CD14-positive monocyte (primary cell): ENCODE measurements around the gene CCDC88C. TPM values are rescaled to one million over a fixed set of nuclear protein-coding genes. Genes with fewer than 3 reads are reported as not detected.

Experiments
- DNase-seq, 3 donors: peaks; one replicate each; pipeline ENCODE4 v3.0.0-alpha.2; 2011 to 2022
- H2AFZ ChIP-seq: 2 replicates; pipeline ENCODE4 v1.6.0; 2012; ENCODE audit warnings: mild to moderate bottlenecking, low read depth, low read length, inconsistent platforms; ENCODE audit not compliant: insufficient read depth, poor library complexity, severe bottlenecking
- H3K27ac ChIP-seq, 2 donors: 1 replicate in 1 of 2; 2 replicates in 1 of 2; pipeline ENCODE4 v1.5.1; 2012 to 2013; ENCODE audit warnings: low read length in 2 of 2, control low read depth in 1 of 2, inconsistent platforms in 1 of 2, low read depth in 1 of 2, mild to moderate bottlenecking in 1 of 2
- H3K27me3 ChIP-seq, 2 donors: one replicate each; pipeline versions ENCODE4 v1.6.0 to v1.6.1; 2011 to 2013; ENCODE audit warnings: low read length in 2 of 2; ENCODE audit not compliant: control insufficient read depth in 2 of 2, insufficient read depth in 2 of 2
- H3K36me3 ChIP-seq, 2 donors: replicated peaks in 1 of 2; 1 replicate in 1 of 2; 2 replicates in 1 of 2; pipeline versions ENCODE4 v1.5.1 to v1.6.1; 2012 to 2013; ENCODE audit warnings: low read length in 2 of 2, control low read depth in 1 of 2, inconsistent platforms in 1 of 2, mild to moderate bottlenecking in 1 of 2; ENCODE audit not compliant: insufficient read depth in 2 of 2, control insufficient read depth in 1 of 2
- H3K4me1 ChIP-seq, 2 donors: 1 replicate in 1 of 2; 2 replicates in 1 of 2; pipeline versions ENCODE4 v1.5.1 to v1.6.1; 2012 to 2013; ENCODE audit warnings: low read length in 2 of 2, control low read depth in 1 of 2, inconsistent platforms in 1 of 2, mild to moderate bottlenecking in 1 of 2, moderate library complexity in 1 of 2; ENCODE audit not compliant: insufficient read depth in 2 of 2, control insufficient read depth in 1 of 2
- H3K4me2 ChIP-seq: replicated peaks from 2 replicates; pipeline ENCODE3; 2012; ENCODE audit warnings: low read length, moderate library complexity, mild to moderate bottlenecking; ENCODE audit not compliant: poor library complexity, severe bottlenecking; ENCODE audit errors: extremely low read depth
- H3K4me3 ChIP-seq, 3 experiments: fragments of 200-600 bp in 1 of 3; sonication (generic) in 1 of 3; replicated peaks in 1 of 3; 1 replicate in 2 of 3; 2 replicates in 1 of 3; pipeline ENCODE4 v1.5.1; 2011 to 2013; ENCODE audit warnings: low read length in 3 of 3, mild to moderate bottlenecking in 3 of 3, control low read depth in 2 of 3, low read depth in 2 of 3, inconsistent platforms in 1 of 3, moderate library complexity in 1 of 3
- H3K79me2 ChIP-seq: 2 replicates; pipeline ENCODE4 v1.6.0; 2012; ENCODE audit warnings: mild to moderate bottlenecking, control low read depth, inconsistent platforms, low read length, moderate library complexity; ENCODE audit not compliant: insufficient read depth
- H3K9ac ChIP-seq: 2 replicates; pipeline ENCODE4 v1.6.0; 2017; ENCODE audit warnings: low read length, mild to moderate bottlenecking; ENCODE audit not compliant: insufficient read depth, poor library complexity, severe bottlenecking
- H3K9me3 ChIP-seq, 2 donors: replicated peaks in 1 of 2; 1 replicate in 1 of 2; 2 replicates in 1 of 2; pipeline versions ENCODE4 v1.5.1 to v1.6.1; 2012 to 2013; ENCODE audit warnings: low read length in 2 of 2, control low read depth in 1 of 2; ENCODE audit not compliant: control insufficient read depth in 1 of 2, insufficient read depth in 1 of 2
- H4K20me1 ChIP-seq: 2 replicates; pipeline ENCODE4 v1.6.0; 2012; ENCODE audit warnings: mild to moderate bottlenecking, low read length, control low read depth, moderate library complexity; ENCODE audit not compliant: insufficient read depth
- H3K27ac Mint-ChIP-seq, 7 donors: one replicate each; pipeline ENCODE4 v1.8.0; 2020; ENCODE audit warnings: mild to moderate bottlenecking in 7 of 7, mixed read lengths in 7 of 7, moderate library complexity in 6 of 7, inconsistent platforms in 2 of 7
- H3K27me3 Mint-ChIP-seq, 3 donors: one replicate each; pipeline ENCODE4 v1.8.0; 2021 to 2022; ENCODE audit warnings: low read depth in 3 of 3, mild to moderate bottlenecking in 3 of 3, mixed read lengths in 3 of 3, moderate library complexity in 3 of 3, inconsistent platforms in 1 of 3
- H3K36me3 Mint-ChIP-seq, 2 donors: one replicate each; pipeline ENCODE4 v1.8.0; 2020; ENCODE audit warnings: mixed read lengths in 2 of 2, inconsistent platforms in 1 of 2, mild to moderate bottlenecking in 1 of 2
- H3K4me1 Mint-ChIP-seq: one replicate; pipeline ENCODE4 v1.8.0; 2020; ENCODE audit warnings: mild to moderate bottlenecking, mixed read lengths
- H3K4me3 Mint-ChIP-seq, 2 donors: one replicate each; pipeline ENCODE4 v1.8.0; 2020; ENCODE audit warnings: mild to moderate bottlenecking in 2 of 2, mixed read lengths in 2 of 2, moderate library complexity in 1 of 2
- H3K9me3 Mint-ChIP-seq, 7 donors: one replicate each; pipeline ENCODE4 v1.8.0; 2020 to 2022; ENCODE audit warnings: mixed read lengths in 7 of 7, mild to moderate bottlenecking in 6 of 7, moderate library complexity in 6 of 7, inconsistent platforms in 2 of 7
- CTCF ChIP-seq: fragments of 200-600 bp; IDR thresholded peaks from one replicate; pipeline ENCODE4 v1.8.0; 2022; ENCODE audit warnings: antibody characterized with exemption, mild to moderate bottlenecking
- WGBS: methylation state at CpG from one replicate; pipeline ENCODE4 v1.1.5; 2013; ENCODE audit warnings: missing lambda C conversion rate; ENCODE audit not compliant: insufficient coverage; 5-methylcytosine and 5-hydroxymethylcytosine counted together
- intact Hi-C, 2 donors: fragments of 100-400 bp; cut with micrococcal nuclease; formaldehyde crosslinking; loops; one replicate each; pipeline versions ENCODE4 v1.15.0 to v1.15.1; 2023
- polyA plus RNA-seq, 3 donors: library from polyadenylated mRNA; depleted of rRNA in 1 of 3; unstranded in 2 of 3; stranded (reverse) in 1 of 3; fragments of 300-500 nt in 2 of 3; fragments of >200 nt in 1 of 3; fragmentation: Illumina TruSeq in 2 of 3; gene quantifications; 1 replicate in 2 of 3; 2 replicates in 1 of 3; pipeline ENCODE4 v1.2.3, GENCODE V29; 2012 to 2021

The CCDC88C gene
- polyA plus RNA-seq, 3 donors = 11.6 to 69.7 (median 12.3) TPM

- peaks cover 92 to 99% of the 10 kb centered on the region in 2 donors for H3K36me3 Mint-ChIP-seq
- H3K27me3 ChIP-seq = no peaks in the 10 kb centered on the region
Measured at GRCh38 chr14:91293281-91293680, 124.3 kb downstream of the CCDC88C start.

GRCh38 chr14:91292491-91292890 lies 125.1 kb downstream of the CCDC88C start:
- H3K27me3 ChIP-seq = no peaks in the 10 kb centered on the region
- intact Hi-C loops = no loop called here
- H3K27ac ChIP-seq = no peak overlapping the region
- no peak overlapping the region for H3K4me2 ChIP-seq
- DNase-seq = no peak
- H3K36me3 ChIP-seq = peaks cover 99% of the 10 kb centered on the region in 2 donors
- H2AFZ ChIP-seq = no peak overlapping the region
- no peaks in the 10 kb centered on the region for H3K79me2 ChIP-seq
- H3K9ac ChIP-seq = no peak overlapping the region
- 77% methylated on average over 15 of the region's 15 CpGs for WGBS
- H3K4me1 Mint-ChIP-seq = no peaks in the 10 kb centered on the region
- H3K27ac Mint-ChIP-seq = peak overlapping the region in 6 of 7 donors; percentile 15 to 79 (median 32)
- H3K36me3 Mint-ChIP-seq = peaks cover 92 to 99% of the 10 kb centered on the region in 2 donors
- H3K27me3 Mint-ChIP-seq = no peaks in the 10 kb centered on the region
- no peak overlapping the region for H3K4me3 ChIP-seq
- no peaks in the 10 kb centered on the region for H3K9me3 ChIP-seq
- no peak for TF ChIP-seq CTCF
- H4K20me1 ChIP-seq = peaks cover 81% of the 10 kb centered on the region
- H3K4me1 ChIP-seq = no peaks in the 10 kb centered on the region
- H3K9me3 Mint-ChIP-seq = peaks cover 0 to 5% (median 0%) of the 10 kb centered on the region in 7 donors
- H3K4me3 Mint-ChIP-seq = no peak overlapping the region

More at GRCh38 chr14:91293281-91293680, 124.3 kb downstream of the CCDC88C start:
- no peaks in the 10 kb centered on the region for H3K27me3 Mint-ChIP-seq
- no peaks in the 10 kb centered on the region for H3K4me1 Mint-ChIP-seq
- Histone ChIP-seq H3K79me2 (no peaks in the 10 kb centered on the region), H3K36me3 (peaks cover 99% of the 10 kb centered on the region in 2 donors), H3K4me3 (no peak overlapping the region), H3K4me2 (no peak overlapping the region), H3K4me1 (no peaks in the 10 kb centered on the region), H4K20me1 (peaks cover 81% of the 10 kb centered on the region), H3K27ac (peak overlapping the region in 1 of 2 donors; percentile 27), H3K9me3 (no peaks in the 10 kb centered on the region), H2AFZ (no peak overlapping the region), H3K9ac (no peak overlapping the region)
- DNase-seq = no peak
- TF ChIP-seq CTCF = no peak
- peaks cover 0 to 5% (median 0%) of the 10 kb centered on the region in 7 donors for H3K9me3 Mint-ChIP-seq
- peak overlapping the region in 3 of 7 donors; percentile 51 to 71 (median 64) for H3K27ac Mint-ChIP-seq
- no peak overlapping the region for H3K4me3 Mint-ChIP-seq
- intact Hi-C loops = no loop called here
- WGBS = 6% methylated on average over 4 of the region's 12 CpGs
